GM23248 (cell line): ENCODE data around the gene CA5A. TPM values are rescaled to one million over a fixed set of nuclear protein-coding genes. Genes with fewer than 3 reads are reported as not detected.
"Not testable (repeated sequence)": the region's sequence is repeated elsewhere in the genome, so short reads cannot be mapped to it uniquely, and the experiment has no call there.

ENCODE experiments used
- DNase-seq: peaks from one replicate; pipeline ENCODE4 v3.0.0-alpha.2; 2015
- H2AFZ ChIP-seq: fragments of 200-600 bp; sonication (generic); 2 replicates; pipeline ENCODE4 v1.6.1; 2016; ENCODE audit warnings: antibody characterized with exemption
- H3F3A ChIP-seq: fragments of 200-600 bp; sonication (generic); 2 replicates; pipeline ENCODE4 v1.6.1; 2016; ENCODE audit warnings: mild to moderate bottlenecking, antibody characterized with exemption, mixed run types; ENCODE audit not compliant: insufficient read depth
- H3K27ac ChIP-seq: fragments of 200-600 bp; sonication (generic); 2 replicates; pipeline ENCODE4 v1.5.1; 2016; ENCODE audit warnings: mild to moderate bottlenecking
- H3K27me3 ChIP-seq: fragments of 200-600 bp; sonication (generic); replicated peaks from 2 replicates; pipeline ENCODE4 v1.6.1; 2016; ENCODE audit warnings: mild to moderate bottlenecking; ENCODE audit not compliant: insufficient read depth
- H3K36me3 ChIP-seq: fragments of 200-600 bp; sonication (generic); 2 replicates; pipeline ENCODE4 v1.6.1; 2016; ENCODE audit warnings: low read depth, mild to moderate bottlenecking
- H3K4me1 ChIP-seq: fragments of 200-600 bp; sonication (generic); 2 replicates; pipeline ENCODE4 v1.6.1; 2016; ENCODE audit warnings: mild to moderate bottlenecking; ENCODE audit not compliant: insufficient read depth
- H3K4me2 ChIP-seq: fragments of 200-600 bp; sonication (generic); one replicate; pipeline ENCODE4 v1.6.1; 2016; ENCODE audit warnings: mild to moderate bottlenecking; ENCODE audit not compliant: unreplicated experiment
- H3K4me3 ChIP-seq: fragments of 200-600 bp; sonication (generic); 2 replicates; pipeline ENCODE4 v1.5.1; 2016; ENCODE audit warnings: mild to moderate bottlenecking
- H3K79me2 ChIP-seq: fragments of 200-600 bp; sonication (generic); 2 replicates; pipeline ENCODE4 v1.6.1; 2016; ENCODE audit warnings: mild to moderate bottlenecking; ENCODE audit not compliant: insufficient read depth
- H3K9ac ChIP-seq: fragments of 200-600 bp; sonication (generic); 2 replicates; pipeline ENCODE4 v1.6.1; 2016; ENCODE audit warnings: mild to moderate bottlenecking
- H3K9me2 ChIP-seq: fragments of 200-600 bp; sonication (generic); 2 replicates; pipeline ENCODE4 v1.6.1; 2016; ENCODE audit warnings: mixed run types, mild to moderate bottlenecking, moderate library complexity; ENCODE audit not compliant: insufficient read depth
- H3K9me3 ChIP-seq: fragments of 200-600 bp; sonication (generic); one replicate; pipeline ENCODE4 v1.6.1; 2017; ENCODE audit warnings: low read depth
- H4K20me1 ChIP-seq: fragments of 200-600 bp; sonication (generic); 2 replicates; pipeline ENCODE4 v1.6.0; 2016; ENCODE audit not compliant: insufficient read depth
- EZH2 ChIP-seq: fragments of 200-600 bp; sonication (generic); IDR thresholded peaks from 2 replicates; pipeline ENCODE4 v1.6.1; 2018; ENCODE audit warnings: antibody characterized with exemption, mild to moderate bottlenecking; ENCODE audit not compliant: insufficient read depth, poor library complexity, severe bottlenecking
- EZH2phosphoT487 ChIP-seq: fragments of 200-600 bp; sonication (generic); IDR thresholded peaks from 2 replicates; pipeline ENCODE4 v1.6.1; 2018; ENCODE audit warnings: antibody characterized with exemption, moderate library complexity, mild to moderate bottlenecking, low read depth; ENCODE audit not compliant: insufficient read depth
- WGBS, 2 experiments: methylation state at CpG; one replicate each; pipeline ENCODE4 v1.1.6; 2015 to 2017; ENCODE audit warnings: low lambda C conversion rate in 2 of 2, low coverage in 1 of 2; ENCODE audit errors: missing lambda C conversion rate in 2 of 2; 5-methylcytosine and 5-hydroxymethylcytosine counted together
- in situ Hi-C: fragments of 300-500 bp; cut with MboI; formaldehyde crosslinking; loops from 2 replicates; pipeline ENCODE4 v1.15.0; 2020
- polyA plus RNA-seq: library from polyadenylated mRNA; unstranded; fragments of >200 nt; fragmentation: Nextera tagmentation; extraction: Ambion mirVana; gene quantifications from 2 replicates; pipeline ENCODE4 v1.2.1, GENCODE V29; 2016
- total RNA-seq: library from RNA; depleted of rRNA; stranded (reverse); fragments of >200 nt; shearing (Covaris generic); gene quantifications from 2 replicates; pipeline ENCODE4 v1.2.3, GENCODE V29; 2014

The CA5A gene
- total and polyA plus RNA-seq, 2 experiments from 2014 or later = not detected

- Histone ChIP-seq H2AFZ (no peak overlapping the region), H3K4me2 (peak overlapping the region; percentile 31), H3K27me3 (no peaks in the 10 kb centered on the region), H3K27ac (peak overlapping the region; percentile 53), H3K4me3 (no peak overlapping the region), H4K20me1 (peaks cover 9% of the 10 kb centered on the region), H3K36me3 (no peaks in the 10 kb centered on the region; the same call in 1 of the 2 replicates), H3K9me2 (no peaks in the 10 kb centered on the region), H3K9ac (peak overlapping the region; percentile 45; the same call in 1 of the 2 replicates), H3F3A (no peaks in the 10 kb centered on the region), H3K4me1 (peaks cover 20% of the 10 kb centered on the region), H3K9me3 (no peaks in the 10 kb centered on the region), H3K79me2 (peaks cover 99% of the 10 kb centered on the region)
- 56% methylated on average over 26 of the region's 26 CpGs for WGBS, 2 experiments
- in situ Hi-C loops = no loop called here
- no peak for TF ChIP-seq EZH2phosphoT487
- TF ChIP-seq EZH2 = no peak
- DNase-seq = peak; percentile 78
Observed at GRCh38 chr16:87860553-87861299, 75.6 kb downstream of the CA5A start.

GRCh38 chr16:87858151-87858993 is 78.0 kb downstream of the CA5A start:
- H3K4me3 ChIP-seq, H3K9ac ChIP-seq, H4K20me1 ChIP-seq, H3K4me2 ChIP-seq, H3K9me3 ChIP-seq, DNase-seq, H3F3A ChIP-seq, H3K36me3 ChIP-seq, H3K27me3 ChIP-seq, H2AFZ ChIP-seq, in situ Hi-C loops, H3K9me2 ChIP-seq: not testable (repeated sequence)
- 91% methylated on average over 27 of the region's 27 CpGs for WGBS, 2 experiments
- Histone ChIP-seq H3K27ac (0 out of 2 replicates have a peak overlapping the region, but pooled peaks have one; percentile 8), H3K79me2 (peaks cover 93% of the 10 kb centered on the region), H3K4me1 (peaks cover 15% of the 10 kb centered on the region)

DNA sequence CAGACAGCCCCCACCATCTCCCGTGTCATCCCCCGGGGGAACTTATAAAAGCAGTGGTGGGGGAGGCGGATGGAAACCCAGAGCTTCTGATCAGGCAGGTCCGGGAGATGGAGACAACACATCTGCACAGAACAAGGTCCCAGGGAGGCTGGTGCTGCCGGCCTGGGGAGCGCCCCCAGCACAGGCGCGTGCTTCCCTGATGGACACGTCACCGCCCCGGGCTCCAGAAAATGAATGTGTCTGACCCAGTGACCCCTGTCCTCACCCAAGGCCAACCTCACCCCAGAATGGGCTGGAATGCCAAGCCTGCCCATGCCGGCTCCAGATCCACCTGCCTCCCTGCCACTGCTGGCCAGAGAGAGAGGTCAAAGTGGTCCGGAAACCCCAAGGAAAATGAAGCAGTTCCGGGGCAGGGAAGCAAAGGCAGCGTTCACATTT is 79.5 kb downstream of the CA5A start:
- Histone ChIP-seq H3K36me3 (no peaks in the 10 kb centered on the region), H3F3A (peaks cover 5% of the 10 kb centered on the region; the same call in 1 of the 2 replicates), H3K4me1 (peaks cover 25% of the 10 kb centered on the region), H3K79me2 (peaks cover 90% of the 10 kb centered on the region), H3K4me2 (no peak overlapping the region), H3K27me3 (no peaks in the 10 kb centered on the region), H3K4me3 (no peak overlapping the region), H3K9me2 (no peaks in the 10 kb centered on the region), H4K20me1 (peaks cover 6% of the 10 kb centered on the region; the same call in 1 of the 2 replicates), H3K27ac (no peak overlapping the region), H3K9ac (no peak overlapping the region), H3K9me3 (no peaks in the 10 kb centered on the region), H2AFZ (no peak overlapping the region)
- no peak for DNase-seq
- in situ Hi-C loops = no loop called here
- WGBS, 2 experiments = 93 to 95% methylated on average over 15 of the region's 15 CpGs
- no peak for TF ChIP-seq EZH2
- no peak for TF ChIP-seq EZH2phosphoT487

GRCh38 chr16:87855852-87856715 is 80.2 kb downstream of the CA5A start:
- TF ChIP-seq EZH2phosphoT487 = no peak
- H4K20me1 ChIP-seq = peaks cover 4% of the 10 kb centered on the region; the same call in 1 of the 2 replicates
- H3K27ac ChIP-seq = no peak overlapping the region
- no peak overlapping the region for H2AFZ ChIP-seq
- H3K4me1 ChIP-seq = peaks cover 25% of the 10 kb centered on the region
- no peaks in the 10 kb centered on the region for H3K27me3 ChIP-seq
- H3K9me2 ChIP-seq = no peaks in the 10 kb centered on the region
- H3K79me2 ChIP-seq = peaks cover 90% of the 10 kb centered on the region
- in situ Hi-C loops = no loop called here
- no peaks in the 10 kb centered on the region for H3K9me3 ChIP-seq
- no peak overlapping the region for H3K9ac ChIP-seq
- no peak for DNase-seq
- H3K36me3 ChIP-seq = peaks cover 3% of the 10 kb centered on the region; the same call in 1 of the 2 replicates
- H3F3A ChIP-seq = peaks cover 5% of the 10 kb centered on the region; the same call in 1 of the 2 replicates
- no peak overlapping the region for H3K4me3 ChIP-seq
- no peak overlapping the region for H3K4me2 ChIP-seq
- WGBS, 2 experiments = 88 to 92% methylated on average over 20 to 26 of the region's 26 CpGs
